LoVo (cell line): Measurements from ENCODE around the gene PDE8A.

Source experiments
- DNase-seq: peaks from one replicate; pipeline ENCODE4 v3.0.0-alpha.2; 2016; ENCODE audit warnings: low spot score

PDE8A gene

GRCh38 chr15:84981711-84982300 lies at the start of gene PDE8A:
Gene PDE8A, plus strand, starts transcription at chr15:84981856. Its CDS starts 307 bp downstream, at chr15:84982163.
- DNase-seq = peak; percentile 45

GRCh38 chr15:84934942-84935729 lies 46.5 kb upstream of the PDE8A start:
- DNase-seq = no peak

GRCh38 chr15:84937144-84937543 lies 44.5 kb upstream of the PDE8A start:
- no peak for DNase-seq

GRCh38 chr15:84938726-84939125 lies 42.9 kb upstream of the PDE8A start:
- DNase-seq = no peak

GRCh38 chr15:84940399-84940798 lies 41.3 kb upstream of the PDE8A start:
- no peak for DNase-seq

GRCh38 chr15:84942456-84942855 lies 39.2 kb upstream of the PDE8A start:
- no peak for DNase-seq

- DNase-seq = no peak
Observed at GRCh38 chr15:84944311-84944710, 37.3 kb upstream of the PDE8A start.

- DNase-seq = no peak
Observed at GRCh38 chr15:84944861-84945260, 36.8 kb upstream of the PDE8A start.

GRCh38 chr15:84946772-84947489 lies 34.7 kb upstream of the PDE8A start:
- no peak for DNase-seq

- peak; percentile 19 for DNase-seq
Observed at GRCh38 chr15:84947947-84948830, 33.5 kb upstream of the PDE8A start.

- DNase-seq = no peak
Observed at GRCh38 chr15:84949043-84949442, 32.6 kb upstream of the PDE8A start.

GRCh38 chr15:84949845-84950569 lies 31.6 kb upstream of the PDE8A start:
- DNase-seq = no peak

- no peak for DNase-seq
Observed at GRCh38 chr15:84950570-84951111, 31.0 kb upstream of the PDE8A start.

GRCh38 chr15:84951736-84952135 lies 29.9 kb upstream of the PDE8A start:
- DNase-seq = no peak

- DNase-seq = no peak
Observed at GRCh38 chr15:84953136-84953535, 28.5 kb upstream of the PDE8A start.

- no peak for DNase-seq
Observed at GRCh38 chr15:84953726-84954125, 27.9 kb upstream of the PDE8A start.

- DNase-seq = peak; percentile 76
Observed at GRCh38 chr15:84955089-84955848, 26.4 kb upstream of the PDE8A start.

- no peak for DNase-seq
Observed at GRCh38 chr15:84956199-84956598, 25.5 kb upstream of the PDE8A start.

GRCh38 chr15:84960391-84961113 lies 21.1 kb upstream of the PDE8A start:
- DNase-seq = no peak

- DNase-seq = no peak
Observed at GRCh38 chr15:84961114-84961452, 20.6 kb upstream of the PDE8A start.
